Osteoblast (primary cell): ENCODE measurements around the gene HINFP. TPM values are rescaled to one million over a fixed set of nuclear protein-coding genes. Genes with fewer than 3 reads are reported as not detected.
A peak's percentile ranks its signal among the peaks of the same experiment; 100 is the strongest.

ENCODE experiments used
- DNase-seq: peaks from one replicate; pipeline ENCODE4 v3.0.0; 2011; ENCODE audit warnings: low spot score, mixed read lengths; ENCODE audit not compliant: insufficient read length; ENCODE audit errors: missing footprints
- H2AFZ ChIP-seq: 2 replicates; pipeline ENCODE4 v1.6.0; 2011; ENCODE audit warnings: mild to moderate bottlenecking, low read length
- H3K27ac ChIP-seq: 2 replicates; pipeline ENCODE4 v1.5.1; 2011; ENCODE audit warnings: mild to moderate bottlenecking, low read depth, low read length, moderate library complexity
- H3K27me3 ChIP-seq: 2 replicates; pipeline ENCODE4 v1.6.0; 2012; ENCODE audit warnings: mild to moderate bottlenecking, control low read depth, inconsistent platforms, low read length, moderate library complexity; ENCODE audit not compliant: insufficient read depth
- H3K36me3 ChIP-seq: 2 replicates; pipeline ENCODE4 v1.5.1; 2011; ENCODE audit warnings: mild to moderate bottlenecking, low read length, control low read depth, moderate library complexity; ENCODE audit not compliant: insufficient read depth
- H3K4me1 ChIP-seq: 2 replicates; pipeline ENCODE4 v1.5.1; 2011; ENCODE audit warnings: mild to moderate bottlenecking, low read length, control low read depth, moderate library complexity; ENCODE audit not compliant: insufficient read depth
- H3K4me2 ChIP-seq: 2 replicates; pipeline ENCODE4 v1.6.0; 2011; ENCODE audit warnings: mild to moderate bottlenecking, low read length; ENCODE audit not compliant: insufficient read depth
- H3K4me3 ChIP-seq: fragments of 200-600 bp; sonication (generic); 3 replicates; pipeline ENCODE4 v1.5.1; 2012; ENCODE audit warnings: mild to moderate bottlenecking, low read length, inconsistent platforms; ENCODE audit not compliant: insufficient read depth
- H3K79me2 ChIP-seq: 2 replicates; pipeline ENCODE4 v1.6.0; 2012; ENCODE audit warnings: mild to moderate bottlenecking, low read length, control low read depth, inconsistent platforms; ENCODE audit not compliant: insufficient read depth
- H3K9me3 ChIP-seq: 2 replicates; pipeline ENCODE4 v1.5.1; 2011; ENCODE audit warnings: low read depth, low read length, control low read depth
- H4K20me1 ChIP-seq: 2 replicates; pipeline ENCODE4 v1.6.0; 2012; ENCODE audit warnings: mild to moderate bottlenecking, low read length, control low read depth; ENCODE audit not compliant: insufficient read depth
- CTCF ChIP-seq: IDR thresholded peaks from 2 replicates; pipeline ENCODE4 v1.5.1; 2011; ENCODE audit warnings: mild to moderate bottlenecking, low read depth, low read length, moderate library complexity; ENCODE audit errors: extremely low read depth
- total RNA-seq: library from RNA; depleted of rRNA; stranded (reverse); fragments of >200 nt; gene quantifications from 2 replicates; pipeline ENCODE4 v1.2.3, GENCODE V29; 2012

The HINFP gene
- total RNA-seq, 1 donor: 22.8 TPM

DNA sequence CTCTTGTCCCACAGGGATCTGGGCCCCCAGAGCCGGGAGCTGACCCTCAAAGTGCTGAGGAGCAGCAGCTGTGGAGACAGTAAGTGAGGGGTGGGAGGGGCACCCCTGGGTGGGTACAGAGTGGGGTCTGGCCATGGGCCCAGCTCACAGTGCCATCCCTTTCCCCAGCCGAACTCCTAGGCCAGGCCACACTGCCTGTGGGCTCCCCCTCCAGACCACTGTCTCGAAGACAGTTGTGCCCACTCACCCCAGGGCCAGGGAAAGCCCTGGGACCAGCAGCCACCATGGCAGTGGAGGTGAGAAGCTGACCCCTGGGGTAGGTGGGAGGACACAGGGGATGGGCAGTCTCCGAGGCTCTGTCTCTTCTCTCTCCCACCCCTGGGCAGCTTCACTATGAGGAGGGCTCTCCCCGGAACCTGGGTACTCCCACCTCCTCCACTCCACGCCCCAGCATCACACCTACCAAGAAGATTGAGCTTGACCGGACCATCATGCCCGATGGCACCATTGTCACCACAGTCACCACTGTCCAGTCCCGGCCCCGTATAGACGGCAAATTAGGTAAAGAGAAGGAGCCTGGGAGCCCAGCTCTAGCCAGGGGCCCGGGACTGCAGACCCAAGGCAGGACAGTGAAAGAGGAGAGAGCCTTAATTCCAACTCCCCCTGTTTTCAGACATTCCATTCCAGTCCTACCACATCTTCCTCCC, 8.9 kb upstream of the HINFP start:
- DNase-seq: peak; percentile 57
- peaks cover 12% of the 10 kb centered on the region for H3K4me1 ChIP-seq
- peaks cover 47% of the 10 kb centered on the region for H3K36me3 ChIP-seq
- H2AFZ ChIP-seq: no peak overlapping the region
- no peak overlapping the region for H3K4me2 ChIP-seq
- H3K27ac ChIP-seq: no peak overlapping the region
- no peaks in the 10 kb centered on the region for H3K27me3 ChIP-seq
- no peak overlapping the region for H3K4me3 ChIP-seq
- TF ChIP-seq CTCF: no peak
- no peaks in the 10 kb centered on the region for H3K9me3 ChIP-seq
- H4K20me1 ChIP-seq: peaks cover 12% of the 10 kb centered on the region
- H3K79me2 ChIP-seq: peaks cover 21% of the 10 kb centered on the region

GRCh38 chr11:119113716-119114115, 7.7 kb upstream of the HINFP start:
- peaks cover 3% of the 10 kb centered on the region for H4K20me1 ChIP-seq
- H3K4me1 ChIP-seq: peaks cover 3% of the 10 kb centered on the region
- no peak overlapping the region for H3K4me3 ChIP-seq
- peaks cover 9% of the 10 kb centered on the region for H3K79me2 ChIP-seq
- H3K27ac ChIP-seq: no peak overlapping the region
- peaks cover 50% of the 10 kb centered on the region for H3K36me3 ChIP-seq
- no peak for DNase-seq
- H3K9me3 ChIP-seq: no peaks in the 10 kb centered on the region
- TF ChIP-seq CTCF: no peak
- no peaks in the 10 kb centered on the region for H3K27me3 ChIP-seq
- no peak overlapping the region for H2AFZ ChIP-seq
- no peak overlapping the region for H3K4me2 ChIP-seq

DNA sequence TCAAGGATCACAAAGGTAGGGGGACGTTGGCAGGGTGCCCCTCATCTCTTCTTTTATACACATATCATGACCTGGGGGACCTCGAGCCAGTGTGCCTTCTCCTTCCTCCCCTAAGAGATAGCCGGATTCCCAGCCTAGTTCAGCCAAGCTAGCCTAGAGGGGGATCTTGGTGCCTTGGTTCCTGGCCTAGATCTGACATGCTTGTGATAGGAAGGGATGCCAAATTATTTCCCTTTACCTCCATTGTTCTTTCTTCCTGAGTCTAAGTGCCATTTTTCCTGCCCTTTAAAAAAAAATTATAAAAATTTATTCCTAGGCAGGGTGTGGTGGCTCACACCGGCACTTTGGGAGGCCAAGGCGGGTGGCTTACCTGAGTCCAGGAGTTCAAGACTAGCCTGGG, 7.0 kb upstream of the HINFP start:
- peak; percentile 82 for DNase-seq
- H3K79me2 ChIP-seq: peaks cover 2% of the 10 kb centered on the region
- H3K9me3 ChIP-seq: no peaks in the 10 kb centered on the region

More for the DNA sequence above, 7.0 kb upstream of the HINFP start:
- Histone ChIP-seq H3K4me1 (no peaks in the 10 kb centered on the region), H3K27me3 (no peaks in the 10 kb centered on the region), H4K20me1 (no peaks in the 10 kb centered on the region), H3K4me2 (no peak overlapping the region), H2AFZ (no peak overlapping the region), H3K27ac (no peak overlapping the region), H3K4me3 (no peak overlapping the region), H3K36me3 (peaks cover 50% of the 10 kb centered on the region)
- TF ChIP-seq CTCF: no peak
